ENCODE results near the gene LGALS7B. TPM values are rescaled to one million over a fixed set of nuclear protein-coding genes. Genes with fewer than 3 reads are reported as not detected.
"Not testable (repeated sequence)": the region's sequence is repeated elsewhere in the genome, so short reads cannot be mapped to it uniquely, and the experiment has no call there.

The LGALS7B gene
- total and polyA plus RNA-seq, 10 donors: 1.1 to 167 (median 33.5) TPM; not detected in 3

- intact Hi-C loops (cut with DNase I; ENCODE audit: low total_unique reads): no loop called here
- Histone ChIP-seq H3K27me3 (replicated peaks in 1 of 7) (no peaks in the 10 kb centered on the region), H3K36me3 (no peaks in the 10 kb centered on the region), H3K4me1 (peaks cover 0 to 15% (median 12%) of the 10 kb centered on the region in 6 donors), H3K27ac (no peak overlapping the region), H3K9me3 (no peaks in the 10 kb centered on the region), H3K4me3 (no peak overlapping the region)
- DNase-seq: peak; percentile 7
- TF ChIP-seq CTCF (IDR thresholded peaks at IDR 0.05 in 8 of 11, conservative IDR thresholded peaks at IDR 0.05 in 3 of 11) (no peak), POLR2A (IDR thresholded peaks at IDR 0.05) (no peak), POLR2AphosphoS5 (IDR thresholded peaks at IDR 0.05) (no peak)
- WGBS, 5 donors: 85 to 94% (median 89%) methylated on average over 10 of the region's 10 CpGs
These were observed 22.5 kb upstream of the LGALS7B start for GRCh38 chr19:38766276-38767047.

GRCh38 chr19:38769635-38770211 is 19.3 kb upstream of the LGALS7B start:
- 3 to 10% (median 7%) methylated on average over 36 to 42 of the region's 42 CpGs for WGBS, 5 donors
- Histone ChIP-seq H3K36me3 (no peaks in the 10 kb centered on the region), H3K4me3 (peak overlapping the region; percentile 23 to 68 (median 39)), H3K9me3 (no peaks in the 10 kb centered on the region), H3K4me1 (peaks cover 0 to 20% (median 12%) of the 10 kb centered on the region in 6 donors), H3K27me3 (replicated peaks in 1 of 7) (no peaks in the 10 kb centered on the region), H3K27ac (peak overlapping the region; percentile 63 to 89 (median 83))
- TF ChIP-seq POLR2AphosphoS5 (IDR thresholded peaks at IDR 0.05) (peak; percentile 92 to 97 (median 93)), CTCF (IDR thresholded peaks at IDR 0.05 in 8 of 11, conservative IDR thresholded peaks at IDR 0.05 in 3 of 11) (peak; percentile 92 to 99 (median 98)), POLR2A (IDR thresholded peaks at IDR 0.05) (no peak)
- intact Hi-C loops (cut with DNase I; ENCODE audit: low total_unique reads): loop anchor here (10.0 kb wide), 1 partner anchor 55 kb away; no protein-coding TSS in a partner anchor
- peak; percentile 99 for DNase-seq

GRCh38 chr19:38770228-38770948 is 18.6 kb upstream of the LGALS7B start:
- H3K4me3 ChIP-seq: peak overlapping the region; percentile 23 to 68 (median 39)
- H3K9me3 ChIP-seq; H3K36me3 ChIP-seq; H3K27me3 ChIP-seq (replicated peaks in 1 of 7); DNase-seq: not testable (repeated sequence)
- WGBS, 5 donors: 1 to 8% (median 5%) methylated on average over 10 to 27 of the region's 58 CpGs; no CpG with 5 or more reads in 1 of the 5 donors
- intact Hi-C loops (cut with DNase I; ENCODE audit: low total_unique reads): loop anchor here (10.0 kb wide), 1 partner anchor 54 kb away; no protein-coding TSS in a partner anchor
- peaks cover 0 to 20% (median 12%) of the 10 kb centered on the region in 6 donors for H3K4me1 ChIP-seq
- peak overlapping the region; percentile 63 to 89 (median 83) for H3K27ac ChIP-seq

GRCh38 chr19:38770949-38771275 is 18.1 kb upstream of the LGALS7B start:
- H3K4me3 ChIP-seq: not testable (repeated sequence)
- 0 to 56% (median 48%) methylated on average over 1 of the region's 22 CpGs; no CpG with 5 or more reads in 1 of the 5 donors for WGBS, 5 donors

GRCh38 chr19:38771569-38771968 is 17.4 kb upstream of the LGALS7B start:
- H3K4me1 ChIP-seq: peaks cover 0 to 20% (median 12%) of the 10 kb centered on the region in 6 donors
- H3K27me3 ChIP-seq (replicated peaks in 1 of 7); H3K4me3 ChIP-seq; H3K27ac ChIP-seq; DNase-seq; H3K9me3 ChIP-seq; H3K36me3 ChIP-seq: not testable (repeated sequence)
- WGBS, 5 donors: 76 to 82% (median 77%) methylated on average over 5 to 9 of the region's 30 CpGs; no CpG with 5 or more reads in 2 of the 5 donors
- intact Hi-C loops (cut with DNase I; ENCODE audit: low total_unique reads): loop anchor here (10.0 kb wide), 1 partner anchor 53 kb away; no protein-coding TSS in a partner anchor

More at GRCh38 chr19:38770949-38771275, 18.1 kb upstream of the LGALS7B start:
- H3K4me1 ChIP-seq: peaks cover 0 to 20% (median 12%) of the 10 kb centered on the region in 6 donors
- H3K27me3 ChIP-seq (replicated peaks in 1 of 7); DNase-seq; H3K9me3 ChIP-seq; H3K36me3 ChIP-seq: not testable (repeated sequence)
- intact Hi-C loops (cut with DNase I; ENCODE audit: low total_unique reads): loop anchor here (10.0 kb wide), 1 partner anchor 54 kb away; no protein-coding TSS in a partner anchor
- peak overlapping the region in 1 of 8 donors; percentile 52 for H3K27ac ChIP-seq

All from spleen (tissue), 11 donors.